Right lobe of liver (tissue), 4 donors: ENCODE data around the gene DSG3.

ENCODE experiments used
- POLR2A ChIP-seq: fragments of 450-650 bp; IDR thresholded peaks from one replicate; pipeline ENCODE4 v1.6.1; 2017; ENCODE audit warnings: antibody characterized with exemption, mild to moderate bottlenecking
- TF ChIP-seq, protein P1 (sequence below), 4 donors: fragments of 200-600 bp in 3 of 4; fragments of 450-650 bp in 1 of 4; IDR thresholded peaks; one replicate each; pipeline versions ENCODE4 v1.5.1 to v1.8.0; 2016 to 2022; ENCODE audit warnings: antibody characterized with exemption in 4 of 4, mild to moderate bottlenecking in 2 of 4
- donor health status: DM: no; HTN: no; CAD: no.
- donor health status: DM: no; HTN: no; CAD: no.
- donor health status: DM: no; HTN: yes; CAD: no.

DNA sequence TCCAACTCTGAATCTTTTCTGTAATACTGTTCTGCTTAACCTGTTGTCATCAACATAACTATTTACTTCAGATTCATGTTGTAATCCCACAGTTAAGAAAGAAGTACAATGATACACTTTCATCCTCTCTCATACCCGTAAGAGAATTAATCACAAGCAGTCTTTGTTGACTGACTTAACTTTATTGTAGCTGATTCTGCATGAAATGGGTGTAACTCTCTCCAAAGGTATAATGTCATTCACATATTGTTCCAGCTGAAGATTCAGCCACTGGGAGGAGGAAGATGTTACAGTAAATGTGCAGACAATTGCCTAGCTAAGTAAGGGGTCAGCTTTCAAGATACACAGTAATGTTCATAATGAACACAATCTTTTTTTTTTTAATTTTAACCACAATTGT is 36.9 kb downstream of the DSG3 start:
- no peak for TF ChIP-seq POLR2A
- TF ChIP-seq, protein P1, sequence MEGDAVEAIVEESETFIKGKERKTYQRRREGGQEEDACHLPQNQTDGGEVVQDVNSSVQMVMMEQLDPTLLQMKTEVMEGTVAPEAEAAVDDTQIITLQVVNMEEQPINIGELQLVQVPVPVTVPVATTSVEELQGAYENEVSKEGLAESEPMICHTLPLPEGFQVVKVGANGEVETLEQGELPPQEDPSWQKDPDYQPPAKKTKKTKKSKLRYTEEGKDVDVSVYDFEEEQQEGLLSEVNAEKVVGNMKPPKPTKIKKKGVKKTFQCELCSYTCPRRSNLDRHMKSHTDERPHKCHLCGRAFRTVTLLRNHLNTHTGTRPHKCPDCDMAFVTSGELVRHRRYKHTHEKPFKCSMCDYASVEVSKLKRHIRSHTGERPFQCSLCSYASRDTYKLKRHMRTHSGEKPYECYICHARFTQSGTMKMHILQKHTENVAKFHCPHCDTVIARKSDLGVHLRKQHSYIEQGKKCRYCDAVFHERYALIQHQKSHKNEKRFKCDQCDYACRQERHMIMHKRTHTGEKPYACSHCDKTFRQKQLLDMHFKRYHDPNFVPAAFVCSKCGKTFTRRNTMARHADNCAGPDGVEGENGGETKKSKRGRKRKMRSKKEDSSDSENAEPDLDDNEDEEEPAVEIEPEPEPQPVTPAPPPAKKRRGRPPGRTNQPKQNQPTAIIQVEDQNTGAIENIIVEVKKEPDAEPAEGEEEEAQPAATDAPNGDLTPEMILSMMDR (IDR thresholded peaks at IDR 0.05): no peak
